GM23338 (cell line): ENCODE results near the gene CABCOCO1.

Source experiments
- CREB1 ChIP-seq: fragments of 250-450 bp; sonication (Bioruptor Pico); IDR thresholded peaks from 2 replicates; pipeline ENCODE4 v1.5.0; 2020; ENCODE audit warnings: low read depth, mild to moderate bottlenecking, moderate library complexity
- CTCF ChIP-seq, 2 experiments: fragments of 200-600 bp in 1 of 2; sonication (generic) in 1 of 2; conservative IDR thresholded peaks; 2 replicates each; pipeline versions ENCODE4 v1.5.1 to v1.6.1; 2016 to 2017; ENCODE audit warnings: antibody characterized with exemption in 2 of 2, low read depth in 2 of 2, mild to moderate bottlenecking in 2 of 2, moderate library complexity in 1 of 2
- ETS1 ChIP-seq: IDR thresholded peaks from 2 replicates; pipeline ENCODE4 v1.6.1; 2016; ENCODE audit warnings: antibody characterized with exemption
- EZH2 ChIP-seq: fragments of 200-600 bp; sonication (generic); IDR thresholded peaks from one replicate; pipeline ENCODE4 v1.8.0; 2017; ENCODE audit warnings: antibody characterized with exemption, mild to moderate bottlenecking, low read depth; ENCODE audit not compliant: unreplicated experiment
- EZH2phosphoT487 ChIP-seq: fragments of 200-600 bp; sonication (generic); IDR thresholded peaks from one replicate; pipeline ENCODE4 v1.8.1; 2018; ENCODE audit warnings: antibody characterized with exemption; ENCODE audit not compliant: unreplicated experiment
- JUNB ChIP-seq: IDR thresholded peaks from one replicate; pipeline ENCODE4 v1.6.1; 2016; ENCODE audit warnings: antibody characterized with exemption; ENCODE audit not compliant: unreplicated experiment
- NANOG ChIP-seq: IDR thresholded peaks from 2 replicates; pipeline ENCODE4 v1.6.1; 2016; ENCODE audit warnings: antibody characterized with exemption, borderline replicate concordance
- POLR2AphosphoS5 ChIP-seq: IDR thresholded peaks from 2 replicates; pipeline ENCODE4 v1.6.1; 2016; ENCODE audit warnings: antibody characterized with exemption, low read depth
- REST ChIP-seq: IDR thresholded peaks from one replicate; pipeline ENCODE4 v1.6.1; 2018; ENCODE audit warnings: antibody characterized with exemption; ENCODE audit not compliant: unreplicated experiment
- STAT1 ChIP-seq: IDR thresholded peaks from one replicate; pipeline ENCODE4 v1.6.1; 2016; ENCODE audit warnings: antibody characterized with exemption; ENCODE audit not compliant: unreplicated experiment
- ZNF114 ChIP-seq: fragments of 250-450 bp; sonication (Bioruptor Pico); IDR thresholded peaks from 2 replicates; pipeline ENCODE4 v1.5.0; 2020; ENCODE audit warnings: mild to moderate bottlenecking, moderate library complexity
- ZNF331 ChIP-seq: fragments of 250-450 bp; sonication (Bioruptor Pico); IDR thresholded peaks from 2 replicates; pipeline ENCODE4 v1.5.0; 2020; ENCODE audit warnings: low read depth, mild to moderate bottlenecking, moderate library complexity
- ZNF462 ChIP-seq: fragments of 250-450 bp; sonication (Bioruptor Pico); IDR thresholded peaks from 2 replicates; pipeline ENCODE4 v1.5.0; 2020; ENCODE audit warnings: mild to moderate bottlenecking, moderate library complexity

- TF ChIP-seq REST (no peak), ZNF331 (no peak), CTCF (conservative IDR thresholded peaks at IDR 0.05; ENCODE audit: low read depth in 2 of 2) (no peak), EZH2 (no peak), ETS1 (no peak), POLR2AphosphoS5 (no peak), EZH2phosphoT487 (no peak), CREB1 (CRISPR knock-in tag) (no peak), NANOG (no peak), STAT1 (no peak), JUNB (no peak), ZNF114 (CRISPR knock-in tag) (no peak), ZNF462 (CRISPR knock-in tag) (no peak)
Observed at GRCh38 chr10:61639952-61640351, 22.8 kb upstream of the CABCOCO1 start.
